ENCODE data around the gene DCUN1D4.
"Not testable (repeated sequence)": the region's sequence is repeated elsewhere in the genome, so short reads cannot be mapped to it uniquely, and the experiment has no call there.

The DCUN1D4 gene

DNA sequence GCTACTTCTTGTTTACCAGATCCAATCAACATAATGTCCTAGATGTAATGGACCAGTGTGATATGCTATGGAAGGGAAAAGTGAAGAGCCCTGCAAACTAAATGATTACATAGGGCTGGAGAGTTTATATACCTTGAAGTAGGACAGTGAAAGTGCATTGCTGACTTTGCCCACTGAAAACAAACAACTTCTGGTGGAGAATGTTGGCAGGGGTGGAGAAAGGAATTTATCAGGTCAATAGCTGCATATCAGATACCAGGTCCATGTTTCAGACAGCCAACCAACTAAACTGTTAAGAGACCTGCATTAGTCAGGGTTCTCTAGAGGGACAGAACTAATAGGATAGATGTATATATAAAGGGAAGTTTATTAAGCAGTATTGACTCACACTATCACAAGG lies 82.4 kb downstream of the DCUN1D4 start:
- H3K36me3 ChIP-seq (ENCODE audit: control insufficient read depth in 2 of 2, insufficient read depth in 2 of 2, low read length in 2 of 2): no peaks in the 10 kb centered on the region
- H3K27ac ChIP-seq (ENCODE audit: low read depth in 2 of 2, low read length in 2 of 2): no peak overlapping the region
- no peak overlapping the region for H3K9ac ChIP-seq (ENCODE audit: low read depth in 1 of 2, low read length in 2 of 2)
- no peaks in the 10 kb centered on the region for H3K4me1 ChIP-seq (ENCODE audit: control insufficient read depth in 2 of 2, insufficient read depth in 2 of 2, low read length in 2 of 2)
- H3K27me3 ChIP-seq (ENCODE audit: control insufficient read depth in 2 of 2, insufficient read depth in 2 of 2, low read length in 2 of 2): no peaks in the 10 kb centered on the region
- H3K9me3 ChIP-seq (ENCODE audit: control insufficient read depth in 2 of 2, low read length in 2 of 2): peaks cover 0 to under 1% of the 10 kb centered on the region in 2 donors
- no peak overlapping the region for H3K4me3 ChIP-seq (ENCODE audit: low read length in 2 of 2)

DNA sequence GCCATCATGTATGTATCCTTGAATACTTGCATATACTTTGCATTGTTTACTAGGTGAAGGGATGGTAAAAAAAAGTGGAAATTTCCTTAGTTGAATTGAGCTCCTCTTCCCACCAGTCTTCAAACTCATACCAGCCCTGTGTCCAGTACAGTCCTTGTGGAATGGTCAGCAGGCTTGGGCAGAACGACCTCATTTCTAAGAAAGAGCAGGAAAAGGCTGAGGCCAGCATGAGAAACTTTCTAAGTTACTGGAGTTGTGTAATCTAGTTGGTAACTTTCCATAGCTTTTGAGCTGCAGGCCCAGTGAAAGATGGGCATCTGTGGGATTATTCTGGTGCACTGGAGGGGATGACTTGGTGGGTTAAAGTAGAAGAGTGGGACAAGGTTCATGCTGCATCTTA lies 87.6 kb downstream of the DCUN1D4 start:
- H3K27me3 ChIP-seq (ENCODE audit: control insufficient read depth in 2 of 2, insufficient read depth in 2 of 2, low read length in 2 of 2): no peaks in the 10 kb centered on the region
- H3K27ac ChIP-seq (ENCODE audit: low read depth in 2 of 2, low read length in 2 of 2): no peak overlapping the region
- H3K4me1 ChIP-seq (ENCODE audit: control insufficient read depth in 2 of 2, insufficient read depth in 2 of 2, low read length in 2 of 2): no peaks in the 10 kb centered on the region
- H3K9me3 ChIP-seq (ENCODE audit: control insufficient read depth in 2 of 2, low read length in 2 of 2): no peaks in the 10 kb centered on the region
- no peak overlapping the region for H3K4me3 ChIP-seq (ENCODE audit: low read length in 2 of 2)
- no peaks in the 10 kb centered on the region for H3K36me3 ChIP-seq (ENCODE audit: control insufficient read depth in 2 of 2, insufficient read depth in 2 of 2, low read length in 2 of 2)
- H3K9ac ChIP-seq (ENCODE audit: low read depth in 1 of 2, low read length in 2 of 2): no peak overlapping the region

DNA sequence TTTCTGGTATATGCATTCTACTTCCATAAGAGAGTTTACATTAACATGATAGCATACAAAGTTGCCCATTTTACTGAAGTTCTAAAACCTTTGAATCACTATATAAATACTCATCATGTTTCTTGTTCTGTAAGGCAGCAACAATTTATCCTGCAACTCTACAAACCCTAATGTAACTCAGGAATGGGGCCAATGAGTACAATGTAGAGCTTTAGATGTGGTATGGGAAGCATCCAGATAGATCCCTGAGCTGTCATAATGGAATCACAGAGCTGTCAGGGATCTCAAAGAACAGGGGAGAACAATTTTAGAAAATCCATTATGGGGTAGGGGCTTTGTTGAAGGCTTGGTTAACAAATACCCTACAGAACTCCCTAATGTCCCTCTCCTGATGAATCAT lies 88.5 kb downstream of the DCUN1D4 start:
- H3K9me3 ChIP-seq (ENCODE audit: control insufficient read depth in 2 of 2, low read length in 2 of 2): no peaks in the 10 kb centered on the region
- H3K27ac ChIP-seq (ENCODE audit: low read depth in 2 of 2, low read length in 2 of 2): no peak overlapping the region
- H3K27me3 ChIP-seq (ENCODE audit: control insufficient read depth in 2 of 2, insufficient read depth in 2 of 2, low read length in 2 of 2): no peaks in the 10 kb centered on the region
- no peak overlapping the region for H3K4me3 ChIP-seq (ENCODE audit: low read length in 2 of 2)
- no peaks in the 10 kb centered on the region for H3K4me1 ChIP-seq (ENCODE audit: control insufficient read depth in 2 of 2, insufficient read depth in 2 of 2, low read length in 2 of 2)
- H3K36me3 ChIP-seq (ENCODE audit: control insufficient read depth in 2 of 2, insufficient read depth in 2 of 2, low read length in 2 of 2): no peaks in the 10 kb centered on the region
- H3K9ac ChIP-seq (ENCODE audit: low read depth in 1 of 2, low read length in 2 of 2): no peak overlapping the region

DNA sequence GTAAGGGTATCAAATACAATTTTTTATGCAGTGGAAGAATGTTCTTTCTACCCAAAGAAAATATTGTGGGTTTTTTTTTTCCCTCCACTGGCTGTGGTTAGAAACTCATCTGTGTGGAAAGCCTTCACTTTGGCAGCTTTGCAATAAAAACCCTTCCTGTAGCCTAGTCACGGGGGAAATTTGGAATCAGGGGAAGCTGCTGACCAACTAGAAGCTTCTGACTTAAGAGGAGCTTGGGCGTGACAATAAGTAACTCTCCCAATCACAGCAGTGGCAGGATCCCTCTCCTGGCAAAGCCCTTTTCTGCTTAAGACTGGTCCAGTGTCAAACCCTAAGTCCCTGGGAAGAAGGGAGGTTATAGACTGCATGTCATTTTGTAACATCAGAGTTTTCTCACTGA lies 89.3 kb downstream of the DCUN1D4 start:
- H3K4me1 ChIP-seq (ENCODE audit: control insufficient read depth in 2 of 2, insufficient read depth in 2 of 2, low read length in 2 of 2): no peaks in the 10 kb centered on the region
- H3K36me3 ChIP-seq (ENCODE audit: control insufficient read depth in 2 of 2, insufficient read depth in 2 of 2, low read length in 2 of 2): no peaks in the 10 kb centered on the region
- no peak overlapping the region for H3K4me3 ChIP-seq (ENCODE audit: low read length in 2 of 2)
- no peaks in the 10 kb centered on the region for H3K27me3 ChIP-seq (ENCODE audit: control insufficient read depth in 2 of 2, insufficient read depth in 2 of 2, low read length in 2 of 2)
- no peak overlapping the region for H3K9ac ChIP-seq (ENCODE audit: low read depth in 1 of 2, low read length in 2 of 2)
- no peak overlapping the region for H3K27ac ChIP-seq (ENCODE audit: low read depth in 2 of 2, low read length in 2 of 2)
- H3K9me3 ChIP-seq (ENCODE audit: control insufficient read depth in 2 of 2, low read length in 2 of 2): no peaks in the 10 kb centered on the region

DNA sequence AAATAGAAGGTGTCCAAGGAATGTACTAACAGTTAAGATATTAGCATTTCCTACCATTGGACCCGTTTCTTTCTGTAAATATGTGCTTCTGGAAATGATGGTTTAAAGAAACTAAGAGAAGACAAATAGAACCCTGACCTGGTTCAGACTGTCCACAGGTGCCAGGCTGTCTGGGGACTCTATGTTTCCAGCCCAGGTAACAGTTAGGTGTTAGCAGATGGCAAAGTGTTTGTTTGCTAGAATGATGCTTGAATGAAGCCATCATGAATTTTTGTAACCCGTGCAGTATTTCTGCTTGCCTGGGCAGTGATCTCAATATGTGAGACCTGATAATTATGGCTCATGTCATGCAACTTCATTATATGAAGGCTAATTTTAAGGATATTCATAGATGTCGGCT lies 89.7 kb downstream of the DCUN1D4 start:
- no peaks in the 10 kb centered on the region for H3K27me3 ChIP-seq (ENCODE audit: control insufficient read depth in 2 of 2, insufficient read depth in 2 of 2, low read length in 2 of 2)
- H3K4me1 ChIP-seq (ENCODE audit: control insufficient read depth in 2 of 2, insufficient read depth in 2 of 2, low read length in 2 of 2): no peaks in the 10 kb centered on the region
- H3K27ac ChIP-seq (ENCODE audit: low read depth in 2 of 2, low read length in 2 of 2): no peak overlapping the region
- H3K36me3 ChIP-seq (ENCODE audit: control insufficient read depth in 2 of 2, insufficient read depth in 2 of 2, low read length in 2 of 2): no peaks in the 10 kb centered on the region
- H3K4me3 ChIP-seq (ENCODE audit: low read length in 2 of 2): no peak overlapping the region
- H3K9ac ChIP-seq (ENCODE audit: low read depth in 1 of 2, low read length in 2 of 2): no peak overlapping the region
- H3K9me3 ChIP-seq (ENCODE audit: control insufficient read depth in 2 of 2, low read length in 2 of 2): no peaks in the 10 kb centered on the region

DNA sequence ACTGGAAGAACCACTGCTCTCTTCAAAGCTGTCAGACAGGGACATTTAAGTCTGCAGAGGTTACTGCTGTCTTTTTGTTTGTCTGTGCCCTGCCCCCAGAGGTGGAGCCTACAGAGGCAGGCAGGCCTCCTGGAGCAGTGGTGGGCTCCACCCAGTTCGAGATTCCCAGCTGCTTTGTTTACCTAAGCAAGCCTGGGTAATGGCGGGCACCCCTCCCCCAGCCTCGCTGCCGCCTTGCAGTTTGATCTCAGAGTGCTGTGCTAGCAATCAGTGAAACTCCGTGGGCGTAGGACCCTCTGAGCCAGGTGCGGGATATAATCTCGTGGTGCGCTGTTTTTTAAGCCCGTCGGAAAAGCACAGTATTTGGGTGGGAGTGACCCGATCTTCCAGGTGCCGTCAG lies 97.5 kb downstream of the DCUN1D4 start:
- H3K9ac ChIP-seq (ENCODE audit: low read depth in 1 of 2, low read length in 2 of 2); H3K4me3 ChIP-seq (ENCODE audit: low read length in 2 of 2); H3K4me1 ChIP-seq (ENCODE audit: control insufficient read depth in 2 of 2, insufficient read depth in 2 of 2, low read length in 2 of 2); H3K27me3 ChIP-seq (ENCODE audit: control insufficient read depth in 2 of 2, insufficient read depth in 2 of 2, low read length in 2 of 2); H3K9me3 ChIP-seq (ENCODE audit: control insufficient read depth in 2 of 2, low read length in 2 of 2); H3K27ac ChIP-seq (ENCODE audit: low read depth in 2 of 2, low read length in 2 of 2); H3K36me3 ChIP-seq (ENCODE audit: control insufficient read depth in 2 of 2, insufficient read depth in 2 of 2, low read length in 2 of 2): not testable (repeated sequence)

DNA sequence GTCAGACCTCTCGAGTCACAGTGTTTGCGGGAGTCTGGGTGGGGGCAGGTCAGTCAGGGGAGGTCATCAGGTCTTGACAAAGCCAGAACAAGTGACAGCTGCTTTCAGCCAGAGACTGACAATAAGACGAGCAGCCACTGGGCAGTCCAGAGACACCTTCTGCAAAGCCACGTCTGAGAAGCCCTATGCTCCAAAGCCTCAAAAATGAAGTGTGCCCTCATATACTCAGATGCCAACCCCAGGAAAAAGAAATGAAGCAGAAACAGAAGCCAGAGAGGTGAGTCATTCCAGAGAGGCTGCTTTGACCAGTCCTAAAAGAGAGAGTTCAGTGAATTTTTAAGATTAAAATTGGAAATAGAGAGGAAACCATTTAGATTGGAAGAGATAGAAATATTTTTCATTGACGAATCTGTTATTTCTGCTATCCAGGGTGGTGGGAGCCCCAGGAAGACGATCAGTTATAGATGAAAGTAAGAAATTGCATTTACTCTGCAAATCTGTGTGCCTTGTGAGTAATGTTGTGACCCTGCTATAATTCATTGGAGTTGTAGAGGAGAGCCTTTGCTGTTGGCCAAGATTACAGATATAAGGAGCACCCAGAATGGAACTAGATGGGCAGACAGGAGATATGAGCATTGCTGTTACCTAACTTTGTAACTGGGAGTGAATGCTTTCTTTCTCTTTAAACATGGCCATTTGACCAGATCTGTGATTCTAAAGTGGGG lies 99.3 kb downstream of the DCUN1D4 start:
- H3K27ac ChIP-seq (ENCODE audit: low read depth in 2 of 2, low read length in 2 of 2): no peak overlapping the region
- no peaks in the 10 kb centered on the region for H3K27me3 ChIP-seq (ENCODE audit: control insufficient read depth in 2 of 2, insufficient read depth in 2 of 2, low read length in 2 of 2)
- H3K9ac ChIP-seq (ENCODE audit: low read depth in 1 of 2, low read length in 2 of 2): no peak overlapping the region
- H3K9me3 ChIP-seq (ENCODE audit: control insufficient read depth in 2 of 2, low read length in 2 of 2): no peaks in the 10 kb centered on the region
- no peak overlapping the region for H3K4me3 ChIP-seq (ENCODE audit: low read length in 2 of 2)
- H3K4me1 ChIP-seq (ENCODE audit: control insufficient read depth in 2 of 2, insufficient read depth in 2 of 2, low read length in 2 of 2): no peaks in the 10 kb centered on the region
- H3K36me3 ChIP-seq (ENCODE audit: control insufficient read depth in 2 of 2, insufficient read depth in 2 of 2, low read length in 2 of 2): no peaks in the 10 kb centered on the region

DNA sequence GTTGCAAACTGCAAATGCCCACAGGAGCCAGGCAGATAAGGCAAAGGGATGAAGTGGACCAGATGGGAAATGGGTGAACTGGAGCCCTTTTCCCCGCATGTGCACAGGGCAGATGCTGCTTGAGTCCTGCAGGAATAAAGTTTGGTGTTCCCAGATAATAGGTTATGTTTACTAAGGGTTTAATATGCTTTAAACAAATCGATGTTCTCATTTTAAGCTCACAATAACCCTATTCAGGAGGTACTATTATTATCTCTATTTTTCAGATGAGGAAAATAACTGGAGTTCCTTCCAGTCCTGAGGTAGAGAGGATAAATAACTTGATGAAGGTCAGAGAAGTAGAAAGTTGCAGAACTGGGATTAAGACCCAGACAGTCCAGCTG lies 99.9 kb downstream of the DCUN1D4 start:
- no peaks in the 10 kb centered on the region for H3K36me3 ChIP-seq (ENCODE audit: control insufficient read depth in 2 of 2, insufficient read depth in 2 of 2, low read length in 2 of 2)
- no peak overlapping the region for H3K27ac ChIP-seq (ENCODE audit: low read depth in 2 of 2, low read length in 2 of 2)
- no peak overlapping the region for H3K9ac ChIP-seq (ENCODE audit: low read depth in 1 of 2, low read length in 2 of 2)
- H3K27me3 ChIP-seq (ENCODE audit: control insufficient read depth in 2 of 2, insufficient read depth in 2 of 2, low read length in 2 of 2): no peaks in the 10 kb centered on the region
- H3K4me3 ChIP-seq (ENCODE audit: low read length in 2 of 2): no peak overlapping the region
- no peaks in the 10 kb centered on the region for H3K4me1 ChIP-seq (ENCODE audit: control insufficient read depth in 2 of 2, insufficient read depth in 2 of 2, low read length in 2 of 2)
- H3K9me3 ChIP-seq (ENCODE audit: control insufficient read depth in 2 of 2, low read length in 2 of 2): no peaks in the 10 kb centered on the region

DNA sequence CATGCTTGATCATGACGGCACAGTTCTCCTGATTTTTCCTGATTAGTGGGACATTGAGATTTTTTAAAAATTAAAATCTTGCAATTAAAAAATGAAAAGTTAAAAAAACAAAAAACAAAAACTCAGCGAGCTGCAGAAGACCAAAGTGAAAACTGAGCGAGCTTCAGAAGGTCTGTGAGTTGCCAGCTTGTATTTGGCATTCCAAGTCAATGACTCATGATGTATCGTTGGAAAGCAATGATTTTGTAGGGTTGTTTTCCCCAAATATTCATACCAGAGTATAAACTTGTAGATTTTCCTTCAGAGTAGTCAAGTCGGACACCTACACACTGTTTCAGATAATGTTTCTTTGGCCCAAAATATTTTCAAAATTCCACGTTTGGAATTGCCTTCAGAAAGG lies 100.3 kb downstream of the DCUN1D4 start:
- Histone ChIP-seq H3K36me3 (ENCODE audit: control insufficient read depth in 2 of 2, insufficient read depth in 2 of 2, low read length in 2 of 2) (no peaks in the 10 kb centered on the region), H3K9me3 (ENCODE audit: control insufficient read depth in 2 of 2, low read length in 2 of 2) (no peaks in the 10 kb centered on the region), H3K27ac (ENCODE audit: low read depth in 2 of 2, low read length in 2 of 2) (no peak overlapping the region), H3K4me1 (ENCODE audit: control insufficient read depth in 2 of 2, insufficient read depth in 2 of 2, low read length in 2 of 2) (no peaks in the 10 kb centered on the region), H3K27me3 (ENCODE audit: control insufficient read depth in 2 of 2, insufficient read depth in 2 of 2, low read length in 2 of 2) (no peaks in the 10 kb centered on the region), H3K4me3 (ENCODE audit: low read length in 2 of 2) (no peak overlapping the region), H3K9ac (ENCODE audit: low read depth in 1 of 2, low read length in 2 of 2) (no peak overlapping the region)

DNA sequence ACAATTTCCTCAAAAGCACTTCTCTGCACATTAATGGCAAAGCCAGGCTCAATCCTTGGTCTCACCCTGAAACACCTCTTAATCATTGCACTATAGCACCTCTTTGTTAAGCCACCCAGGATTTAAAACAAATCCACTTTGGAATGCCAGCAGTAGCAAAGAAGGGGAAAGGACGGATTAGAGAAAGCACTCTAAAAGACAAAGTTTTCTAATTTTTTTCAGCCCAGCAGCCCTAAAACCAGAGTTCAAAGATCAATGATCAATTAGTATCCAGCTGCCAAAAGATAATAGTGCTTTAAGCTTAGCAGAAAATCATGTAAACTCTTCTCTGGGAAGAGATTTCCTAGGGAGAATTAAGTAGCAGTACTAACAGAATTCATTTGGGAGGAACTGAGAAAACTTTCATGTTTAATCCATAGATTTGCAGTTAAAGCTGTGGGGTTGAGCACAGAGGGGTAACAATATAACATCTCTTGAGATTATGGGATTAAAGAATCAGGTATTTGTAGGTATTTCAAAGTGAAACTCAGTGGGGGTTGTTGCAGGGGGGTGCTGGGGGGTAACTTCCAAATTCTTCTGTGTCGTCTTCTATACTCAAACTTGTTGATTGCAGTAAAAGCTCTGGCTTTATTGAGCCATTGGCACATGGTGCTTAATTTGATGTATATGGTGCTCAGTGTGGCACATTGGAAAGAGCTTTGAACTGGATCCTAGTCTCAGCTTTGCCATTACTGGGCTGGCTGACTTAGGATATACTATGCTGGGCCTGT lies 115.4 kb downstream of the DCUN1D4 start:
- no peaks in the 10 kb centered on the region for H3K4me1 ChIP-seq (ENCODE audit: control insufficient read depth in 2 of 2, insufficient read depth in 2 of 2, low read length in 2 of 2)
- no peak overlapping the region for H3K4me3 ChIP-seq (ENCODE audit: low read length in 2 of 2)
- no peaks in the 10 kb centered on the region for H3K9me3 ChIP-seq (ENCODE audit: control insufficient read depth in 2 of 2, low read length in 2 of 2)
- no peak overlapping the region for H3K9ac ChIP-seq (ENCODE audit: low read depth in 1 of 2, low read length in 2 of 2)
- H3K27ac ChIP-seq (ENCODE audit: low read depth in 2 of 2, low read length in 2 of 2): no peak overlapping the region
- no peaks in the 10 kb centered on the region for H3K36me3 ChIP-seq (ENCODE audit: control insufficient read depth in 2 of 2, insufficient read depth in 2 of 2, low read length in 2 of 2)
- H3K27me3 ChIP-seq (ENCODE audit: control insufficient read depth in 2 of 2, insufficient read depth in 2 of 2, low read length in 2 of 2): no peaks in the 10 kb centered on the region
